ENCODE measurements around the gene PLA2G4F. TPM values are rescaled to one million over a fixed set of nuclear protein-coding genes. Genes with fewer than 3 reads are reported as not detected.

PLA2G4F gene
- total RNA-seq, 1 donor = not detected

- Histone ChIP-seq H3K4me3 (ENCODE audit: insufficient read depth, low read length) (no peak overlapping the region), H2AFZ (ENCODE audit: low read length) (no peak overlapping the region), H3K9me3 (ENCODE audit: low read depth, low read length) (no peaks in the 10 kb centered on the region), H3K27ac (ENCODE audit: low read depth, low read length) (no peak overlapping the region), H3K27me3 (ENCODE audit: insufficient read depth, low read length) (peaks cover 30% of the 10 kb centered on the region), H3K4me1 (ENCODE audit: insufficient read depth, low read length) (no peaks in the 10 kb centered on the region), H3K79me2 (ENCODE audit: insufficient read depth, low read length) (no peaks in the 10 kb centered on the region), H4K20me1 (ENCODE audit: insufficient read depth, low read length) (no peaks in the 10 kb centered on the region), H3K36me3 (ENCODE audit: insufficient read depth, low read length) (no peaks in the 10 kb centered on the region), H3K4me2 (ENCODE audit: insufficient read depth, low read length) (no peak overlapping the region)
- DNase-seq (ENCODE audit: insufficient read length, low spot score, missing footprints) = no peak
- TF ChIP-seq, protein P1, sequence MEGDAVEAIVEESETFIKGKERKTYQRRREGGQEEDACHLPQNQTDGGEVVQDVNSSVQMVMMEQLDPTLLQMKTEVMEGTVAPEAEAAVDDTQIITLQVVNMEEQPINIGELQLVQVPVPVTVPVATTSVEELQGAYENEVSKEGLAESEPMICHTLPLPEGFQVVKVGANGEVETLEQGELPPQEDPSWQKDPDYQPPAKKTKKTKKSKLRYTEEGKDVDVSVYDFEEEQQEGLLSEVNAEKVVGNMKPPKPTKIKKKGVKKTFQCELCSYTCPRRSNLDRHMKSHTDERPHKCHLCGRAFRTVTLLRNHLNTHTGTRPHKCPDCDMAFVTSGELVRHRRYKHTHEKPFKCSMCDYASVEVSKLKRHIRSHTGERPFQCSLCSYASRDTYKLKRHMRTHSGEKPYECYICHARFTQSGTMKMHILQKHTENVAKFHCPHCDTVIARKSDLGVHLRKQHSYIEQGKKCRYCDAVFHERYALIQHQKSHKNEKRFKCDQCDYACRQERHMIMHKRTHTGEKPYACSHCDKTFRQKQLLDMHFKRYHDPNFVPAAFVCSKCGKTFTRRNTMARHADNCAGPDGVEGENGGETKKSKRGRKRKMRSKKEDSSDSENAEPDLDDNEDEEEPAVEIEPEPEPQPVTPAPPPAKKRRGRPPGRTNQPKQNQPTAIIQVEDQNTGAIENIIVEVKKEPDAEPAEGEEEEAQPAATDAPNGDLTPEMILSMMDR (IDR thresholded peaks at IDR 0.05; ENCODE audit: extremely low read depth, low read depth, low read length) = no peak
Measured at GRCh38 chr15:42090370-42090769, 66.1 kb downstream of the PLA2G4F start.

GRCh38 chr15:42089942-42090341, 66.5 kb downstream of the PLA2G4F start:
- Histone ChIP-seq H3K36me3 (ENCODE audit: insufficient read depth, low read length) (no peaks in the 10 kb centered on the region), H3K4me3 (ENCODE audit: insufficient read depth, low read length) (no peak overlapping the region), H4K20me1 (ENCODE audit: insufficient read depth, low read length) (no peaks in the 10 kb centered on the region), H2AFZ (ENCODE audit: low read length) (no peak overlapping the region), H3K9me3 (ENCODE audit: low read depth, low read length) (no peaks in the 10 kb centered on the region), H3K4me2 (ENCODE audit: insufficient read depth, low read length) (no peak overlapping the region), H3K79me2 (ENCODE audit: insufficient read depth, low read length) (no peaks in the 10 kb centered on the region), H3K4me1 (ENCODE audit: insufficient read depth, low read length) (no peaks in the 10 kb centered on the region), H3K27ac (ENCODE audit: low read depth, low read length) (no peak overlapping the region), H3K27me3 (ENCODE audit: insufficient read depth, low read length) (peaks cover 32% of the 10 kb centered on the region)
- TF ChIP-seq, protein P1 (IDR thresholded peaks at IDR 0.05; ENCODE audit: extremely low read depth, low read depth, low read length) = no peak
- DNase-seq (ENCODE audit: insufficient read length, low spot score, missing footprints) = no peak

Small RNAs within 50 kb of the gene (small RNA-seq; reads per million reads assigned to genes)
- 10.3 reads per million, percentile 92 among the genes with 10 or more reads in this experiment for gene MIR627

Other genes with a start within 250 kb of the PLA2G4F start
- 15.9 and 18.0 TPM in 2 replicates for gene EHD4, start 184.1 kb downstream of the PLA2G4F start, total RNA-seq
- not detected in 2 replicates for gene PLA2G4E, start 135.6 kb downstream of the PLA2G4F start, total RNA-seq
- gene PLA2G4D, start 62.1 kb downstream of the PLA2G4F start, total RNA-seq = not detected in 2 replicates
- gene VPS39, start 51.7 kb upstream of the PLA2G4F start, total RNA-seq = 69.1 and 76.6 TPM in 2 replicates
- 21.0 and 24.2 TPM in 2 replicates for gene GANC, start 116.6 kb upstream of the PLA2G4F start, total RNA-seq
- 85.8 and 88.4 TPM in 2 replicates for gene TMEM87A, start 116.8 kb upstream of the PLA2G4F start, total RNA-seq
- 1.1 and 3.2 TPM in 2 replicates for gene CAPN3, start 202.9 kb upstream of the PLA2G4F start, total RNA-seq